Ascending aorta (tissue), 2 donors: ENCODE measurements around the gene PTRHD1. TPM values are rescaled to one million over a fixed set of nuclear protein-coding genes. Genes with fewer than 3 reads are reported as not detected.
"Not testable (repeated sequence)": the region's sequence is repeated elsewhere in the genome, so short reads cannot be mapped to it uniquely, and the experiment has no call there.

ENCODE experiments used
- DNase-seq, 2 donors: peaks; one replicate each; pipeline ENCODE4 v3.0.0-alpha.2; 2019; ENCODE audit warnings: low spot score in 2 of 2
- H3K27ac ChIP-seq, 2 donors: fragments of 200-600 bp; sonication (generic); one replicate each; pipeline ENCODE4 v1.5.1; 2016 to 2017; ENCODE audit warnings: mild to moderate bottlenecking in 1 of 2
- H3K27me3 ChIP-seq: fragments of 200-600 bp; sonication (generic); one replicate; pipeline ENCODE4 v1.5.1; 2017
- H3K36me3 ChIP-seq, 2 donors: fragments of 200-600 bp; sonication (generic); one replicate each; pipeline ENCODE4 v1.5.1; 2016
- H3K4me1 ChIP-seq, 2 donors: fragments of 200-600 bp; sonication (generic); one replicate each; pipeline ENCODE4 v1.5.1; 2016 to 2017; ENCODE audit warnings: mild to moderate bottlenecking in 1 of 2
- H3K4me3 ChIP-seq, 2 donors: fragments of 200-600 bp; sonication (generic); one replicate each; pipeline ENCODE4 v1.5.1; 2016 to 2017; ENCODE audit warnings: mild to moderate bottlenecking in 1 of 2
- H3K9me3 ChIP-seq, 2 donors: fragments of 200-600 bp; sonication (generic); one replicate each; pipeline ENCODE4 v1.5.1; 2016
- intact Hi-C: fragments of 100-400 bp; cut with DNase I; formaldehyde crosslinking; loops from one replicate; pipeline ENCODE4 v1.15.1; 2023
- total RNA-seq: library from RNA; depleted of rRNA; stranded (reverse); fragments of >200 nt; gene quantifications from one replicate; pipeline ENCODE4 v1.1.0, GENCODE V29; 2016
- TF ChIP-seq, protein P1 (sequence below), 3 experiments: fragments of 200-600 bp in 2 of 3; fragments of 450-650 bp in 1 of 3; sonication (generic) in 2 of 3; IDR thresholded peaks; one replicate each; pipeline ENCODE4 v1.5.1; 2016 to 2019; ENCODE audit warnings: antibody characterized with exemption in 3 of 3, mild to moderate bottlenecking in 1 of 3, moderate library complexity in 1 of 3

The PTRHD1 gene
- total RNA-seq, 1 donor from 2014 or later = 18.8 TPM

DNA sequence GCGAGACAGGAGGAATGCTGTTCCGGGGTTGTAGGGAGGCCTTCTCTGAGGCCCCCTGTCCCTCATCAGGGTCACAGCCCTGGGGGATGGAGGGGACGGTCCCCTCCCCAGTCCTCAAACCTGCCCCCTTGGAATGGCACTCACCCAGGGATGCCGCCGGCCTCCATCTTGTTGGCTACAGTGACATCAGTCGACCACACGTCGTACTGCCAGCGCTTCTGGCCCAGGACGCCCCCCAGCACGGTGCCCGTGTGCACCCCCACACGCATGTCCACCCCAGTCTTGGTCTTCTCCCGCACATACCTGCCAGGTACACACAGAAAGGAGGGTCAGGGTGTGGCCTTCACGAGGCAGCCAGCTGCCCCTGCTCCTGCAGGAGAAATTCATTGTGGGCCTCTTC is 46.5 kb upstream of the PTRHD1 start:
- intact Hi-C loops = no loop called here
- no peak overlapping the region for H3K27ac ChIP-seq
- TF ChIP-seq, protein P1, sequence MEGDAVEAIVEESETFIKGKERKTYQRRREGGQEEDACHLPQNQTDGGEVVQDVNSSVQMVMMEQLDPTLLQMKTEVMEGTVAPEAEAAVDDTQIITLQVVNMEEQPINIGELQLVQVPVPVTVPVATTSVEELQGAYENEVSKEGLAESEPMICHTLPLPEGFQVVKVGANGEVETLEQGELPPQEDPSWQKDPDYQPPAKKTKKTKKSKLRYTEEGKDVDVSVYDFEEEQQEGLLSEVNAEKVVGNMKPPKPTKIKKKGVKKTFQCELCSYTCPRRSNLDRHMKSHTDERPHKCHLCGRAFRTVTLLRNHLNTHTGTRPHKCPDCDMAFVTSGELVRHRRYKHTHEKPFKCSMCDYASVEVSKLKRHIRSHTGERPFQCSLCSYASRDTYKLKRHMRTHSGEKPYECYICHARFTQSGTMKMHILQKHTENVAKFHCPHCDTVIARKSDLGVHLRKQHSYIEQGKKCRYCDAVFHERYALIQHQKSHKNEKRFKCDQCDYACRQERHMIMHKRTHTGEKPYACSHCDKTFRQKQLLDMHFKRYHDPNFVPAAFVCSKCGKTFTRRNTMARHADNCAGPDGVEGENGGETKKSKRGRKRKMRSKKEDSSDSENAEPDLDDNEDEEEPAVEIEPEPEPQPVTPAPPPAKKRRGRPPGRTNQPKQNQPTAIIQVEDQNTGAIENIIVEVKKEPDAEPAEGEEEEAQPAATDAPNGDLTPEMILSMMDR (IDR thresholded peaks at IDR 0.05) = no peak
- peaks cover 20 to 39% of the 10 kb centered on the region in 2 donors for H3K36me3 ChIP-seq
- no peak overlapping the region for H3K4me3 ChIP-seq
- no peaks in the 10 kb centered on the region for H3K9me3 ChIP-seq
- no peaks in the 10 kb centered on the region for H3K4me1 ChIP-seq
- H3K27me3 ChIP-seq = no peaks in the 10 kb centered on the region
- no peak for DNase-seq

DNA sequence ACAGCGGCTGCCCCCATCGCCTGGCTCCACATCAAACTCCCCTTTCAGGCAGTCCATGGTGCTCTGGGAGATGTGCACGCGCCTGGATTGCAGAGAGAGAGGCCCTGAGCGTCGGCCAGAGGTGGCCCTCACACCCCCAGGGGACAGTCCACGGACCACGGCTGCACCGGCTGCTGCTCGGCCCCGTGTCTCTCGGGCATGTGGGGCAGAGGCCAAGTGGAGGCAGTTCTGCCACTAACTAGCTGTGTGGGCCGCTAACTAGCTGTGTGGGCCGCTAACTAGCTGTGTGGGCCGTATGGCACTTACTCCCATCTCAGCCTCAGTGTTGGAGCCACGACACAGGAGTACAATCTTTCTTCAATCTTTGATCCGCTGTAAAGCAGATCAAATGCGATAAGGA is 45.4 kb upstream of the PTRHD1 start:
- TF ChIP-seq, protein P1 (IDR thresholded peaks at IDR 0.05) = no peak
- Histone ChIP-seq H3K4me1 (no peaks in the 10 kb centered on the region), H3K27ac (no peak overlapping the region), H3K9me3 (no peaks in the 10 kb centered on the region), H3K36me3 (peaks cover 20 to 50% of the 10 kb centered on the region in 2 donors), H3K27me3 (no peaks in the 10 kb centered on the region), H3K4me3 (no peak overlapping the region)
- DNase-seq = no peak
- intact Hi-C loops = no loop called here

DNA sequence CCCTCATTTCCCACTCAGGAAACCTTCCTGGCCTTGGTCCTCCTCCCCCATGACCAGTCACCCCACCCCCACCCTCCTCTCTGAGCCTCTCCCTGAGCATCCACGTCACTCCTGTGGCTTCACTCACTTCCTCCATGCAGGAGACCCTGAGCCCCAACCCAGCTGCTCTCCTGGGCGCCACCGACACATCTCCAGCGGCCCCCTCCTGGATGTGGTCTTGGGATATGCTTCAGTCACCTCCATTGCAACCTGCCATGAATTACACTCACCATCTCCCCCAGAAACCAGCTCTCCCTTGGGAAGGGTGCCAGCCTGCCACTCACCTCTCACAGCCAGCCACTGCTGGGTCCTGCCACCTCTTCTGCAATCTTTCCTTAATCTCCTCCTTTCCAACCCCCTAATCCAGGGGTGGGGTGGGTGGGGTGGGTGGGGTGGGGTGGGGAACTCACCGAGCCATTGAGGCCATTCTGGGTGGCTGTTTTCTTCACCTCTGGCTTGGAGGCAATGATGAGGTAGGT is 44.9 kb upstream of the PTRHD1 start:
- intact Hi-C loops = no loop called here
- peaks cover 20 to 51% of the 10 kb centered on the region in 2 donors for H3K36me3 ChIP-seq
- no peaks in the 10 kb centered on the region for H3K27me3 ChIP-seq

DNA sequence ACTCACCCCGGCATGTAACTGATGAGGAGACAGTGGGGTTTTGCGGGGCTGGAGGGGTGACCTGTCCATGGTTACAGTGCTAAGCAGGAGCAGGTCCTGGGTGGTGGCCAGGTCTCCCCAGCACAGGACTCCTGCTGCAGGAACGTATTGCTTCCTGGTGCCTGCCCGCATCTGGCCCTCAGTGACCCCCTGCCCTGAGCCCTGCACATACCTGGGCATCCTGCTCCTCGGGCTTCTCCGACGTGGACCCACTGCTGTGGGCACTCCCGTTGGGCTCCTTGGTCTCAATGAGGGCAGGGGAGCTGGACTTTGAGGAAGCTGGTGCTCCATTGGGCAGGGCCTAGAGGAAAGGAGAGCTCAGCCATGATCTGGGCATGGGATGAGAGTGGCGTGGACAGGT is 43.5 kb upstream of the PTRHD1 start:
- intact Hi-C loops = no loop called here
- H3K36me3 ChIP-seq = peaks cover 20 to 51% of the 10 kb centered on the region in 2 donors

More for the DNA sequence above, 44.9 kb upstream of the PTRHD1 start:
- Histone ChIP-seq H3K9me3 (no peaks in the 10 kb centered on the region), H3K4me1 (no peaks in the 10 kb centered on the region), H3K27ac (no peak overlapping the region), H3K4me3 (no peak overlapping the region)
- TF ChIP-seq, protein P1 (IDR thresholded peaks at IDR 0.05) = no peak
- no peak for DNase-seq

DNA sequence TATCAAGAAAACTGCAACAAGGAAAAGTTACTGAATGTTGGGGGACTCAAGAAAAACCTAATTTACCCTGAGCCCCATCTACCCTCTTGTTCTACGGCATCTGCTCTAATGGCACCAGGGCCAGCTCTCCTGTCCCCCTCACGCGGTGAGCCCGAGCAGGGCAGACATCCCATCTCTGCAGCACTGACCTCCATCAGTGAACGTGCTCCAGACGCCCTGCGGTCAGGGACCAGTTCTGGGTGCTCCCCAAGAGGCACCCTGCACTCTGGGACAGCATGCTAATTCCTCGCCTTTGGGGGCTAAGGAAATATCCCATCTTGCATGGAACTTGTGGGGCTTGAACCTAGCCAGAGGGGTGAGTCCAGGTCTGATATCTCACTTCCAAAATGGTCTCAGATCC is 43.0 kb upstream of the PTRHD1 start:
- no peak overlapping the region for H3K27ac ChIP-seq
- TF ChIP-seq, protein P1 (IDR thresholded peaks at IDR 0.05) = no peak
- no peak for DNase-seq
- no peak overlapping the region for H3K4me3 ChIP-seq
- H3K9me3 ChIP-seq = no peaks in the 10 kb centered on the region
- no peaks in the 10 kb centered on the region for H3K27me3 ChIP-seq
- H3K4me1 ChIP-seq = no peaks in the 10 kb centered on the region
- peaks cover 23 to 46% of the 10 kb centered on the region in 2 donors for H3K36me3 ChIP-seq
- intact Hi-C loops = no loop called here

More for the DNA sequence above, 43.5 kb upstream of the PTRHD1 start:
- Histone ChIP-seq H3K4me1 (no peaks in the 10 kb centered on the region), H3K4me3 (no peak overlapping the region), H3K27ac (no peak overlapping the region), H3K27me3 (no peaks in the 10 kb centered on the region), H3K9me3 (no peaks in the 10 kb centered on the region)
- TF ChIP-seq, protein P1 (IDR thresholded peaks at IDR 0.05) = no peak
- DNase-seq = no peak

DNA sequence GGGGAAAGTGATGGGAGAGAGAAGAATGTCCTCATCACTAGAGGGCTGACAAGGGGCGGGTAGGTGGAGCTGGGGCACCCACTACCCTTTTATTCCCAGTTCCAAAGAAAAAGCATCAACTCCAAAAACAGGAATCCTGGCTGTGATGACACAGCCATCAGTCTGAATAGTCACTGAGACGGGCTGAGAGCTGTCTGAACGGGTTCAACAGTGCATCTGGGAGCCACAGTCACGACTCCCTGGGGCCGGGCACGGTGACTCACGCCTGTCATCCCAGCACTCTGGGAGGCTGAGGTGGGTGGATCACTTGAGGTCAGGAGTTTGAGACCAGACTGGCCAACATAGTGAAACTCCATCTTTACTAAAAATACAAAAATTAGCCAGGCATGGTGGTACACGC is 42.2 kb upstream of the PTRHD1 start:
- H3K4me3 ChIP-seq, DNase-seq, H3K9me3 ChIP-seq, H3K27me3 ChIP-seq, H3K27ac ChIP-seq, intact Hi-C loops, H3K4me1 ChIP-seq: not testable (repeated sequence)
- H3K36me3 ChIP-seq = peaks cover 21 to 44% of the 10 kb centered on the region in 2 donors
